Peyer's patch (tissue), 4 donors: ENCODE data around the gene AP1M1.

Experiments
- CTCF ChIP-seq, 6 experiments: fragments of 450-650 bp in 4 of 6; fragments of 200-600 bp in 2 of 6; sonication (generic) in 1 of 6; IDR thresholded peaks; one replicate each; pipeline ENCODE4 v1.5.1; 2017 to 2019; ENCODE audit warnings: antibody characterized with exemption in 6 of 6, mild to moderate bottlenecking in 3 of 6, moderate library complexity in 1 of 6
- POLR2A ChIP-seq, 2 donors: fragments of 450-650 bp; IDR thresholded peaks; one replicate each; pipeline ENCODE4 v1.5.1; 2017; ENCODE audit warnings: antibody characterized with exemption in 2 of 2, mild to moderate bottlenecking in 2 of 2, moderate library complexity in 2 of 2

- no peak for TF ChIP-seq CTCF (IDR thresholded peaks at IDR 0.05)
- TF ChIP-seq POLR2A (IDR thresholded peaks at IDR 0.05), result no peak
These were observed 31.3 kb upstream of the AP1M1 start for GRCh38 chr19:16166417-16166816.
